GM21786 (cell line): ENCODE results near the gene EFHC2.
"Not testable (repeated sequence)": the region's sequence is repeated elsewhere in the genome, so short reads cannot be mapped to it uniquely, and the experiment has no call there.

Experiments used
- ATAC-seq: cut with Tn5 transposase; IDR thresholded peaks from one replicate; pipeline ENCODE4 v1.9.1; 2021; ENCODE audit not compliant: unreplicated experiment

Gene EFHC2

GRCh38 chrX:44291468-44292092 is 51.9 kb downstream of the EFHC2 start:
- ATAC-seq = peak; percentile 74

- no peak for ATAC-seq
Observed at GRCh38 chrX:44290718-44291117, 52.8 kb downstream of the EFHC2 start.

- ATAC-seq = no peak
Observed at GRCh38 chrX:44282753-44283152, 60.7 kb downstream of the EFHC2 start.

- no peak for ATAC-seq
Observed at GRCh38 chrX:44280116-44280515, 63.4 kb downstream of the EFHC2 start.

DNA sequence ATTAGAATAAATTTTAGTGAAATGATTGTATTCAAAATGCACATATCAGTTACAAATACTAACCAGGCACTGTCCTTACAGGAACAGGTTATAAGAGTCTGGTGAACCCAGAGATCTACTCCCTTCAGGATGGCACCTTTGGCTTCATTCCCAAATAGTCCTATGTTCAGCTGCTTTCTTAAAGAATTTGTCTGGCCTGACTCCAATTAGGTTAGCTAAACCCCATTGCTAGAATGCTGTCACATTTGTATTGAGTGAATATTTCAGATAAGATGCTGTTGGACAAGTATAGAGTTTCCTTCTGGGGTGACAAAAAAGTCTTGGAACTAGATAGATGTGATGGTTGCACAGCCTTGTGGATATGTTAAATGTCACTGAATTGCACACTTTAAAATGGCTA is 69.4 kb downstream of the EFHC2 start:
- ATAC-seq = no peak

DNA sequence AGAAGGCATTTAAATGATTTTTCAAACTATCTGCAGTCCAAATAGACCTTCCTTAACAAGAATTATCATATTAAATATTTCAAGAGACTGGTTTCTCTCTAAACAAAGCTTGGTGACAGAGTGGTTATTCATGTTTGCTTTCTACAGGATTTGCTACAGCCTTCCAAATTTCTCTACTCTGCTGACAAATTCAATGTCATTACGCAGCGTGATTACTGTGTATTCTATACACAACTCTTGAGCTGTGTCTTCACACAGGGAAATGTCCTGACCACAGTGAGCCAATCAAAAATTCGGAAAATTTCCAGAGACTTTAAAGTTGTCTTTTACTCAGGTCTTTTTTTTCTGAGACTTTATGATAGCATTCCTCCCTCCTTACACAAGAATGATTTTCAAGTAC is 75.6 kb downstream of the EFHC2 start:
- no peak for ATAC-seq

DNA sequence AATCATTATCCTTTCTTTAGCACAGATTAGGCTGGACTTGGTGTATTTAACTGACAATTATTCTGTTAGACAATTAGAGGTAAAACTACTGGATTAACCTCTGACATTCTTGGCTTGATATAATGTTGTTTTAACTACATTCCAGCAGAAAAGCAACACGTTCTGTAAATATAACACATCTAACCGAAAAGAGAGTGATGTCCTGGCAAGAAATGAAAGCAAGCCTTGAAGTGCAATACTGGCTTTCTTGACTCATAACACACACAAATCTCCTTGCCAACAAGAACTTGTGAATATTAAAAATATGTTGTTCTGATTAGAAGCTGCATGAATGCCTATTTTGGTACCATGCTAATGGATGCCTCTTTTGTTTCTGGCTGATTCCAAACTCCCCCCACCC is 76.4 kb downstream of the EFHC2 start:
- ATAC-seq = no peak

- ATAC-seq = no peak
Observed at GRCh38 chrX:44265559-44265958, 77.9 kb downstream of the EFHC2 start.

GRCh38 chrX:44264936-44265335 is 78.5 kb downstream of the EFHC2 start:
- ATAC-seq = no peak

- no peak for ATAC-seq
Observed at GRCh38 chrX:44261286-44261685, 82.2 kb downstream of the EFHC2 start.

GRCh38 chrX:44260609-44261008 is 82.9 kb downstream of the EFHC2 start:
- no peak for ATAC-seq

DNA sequence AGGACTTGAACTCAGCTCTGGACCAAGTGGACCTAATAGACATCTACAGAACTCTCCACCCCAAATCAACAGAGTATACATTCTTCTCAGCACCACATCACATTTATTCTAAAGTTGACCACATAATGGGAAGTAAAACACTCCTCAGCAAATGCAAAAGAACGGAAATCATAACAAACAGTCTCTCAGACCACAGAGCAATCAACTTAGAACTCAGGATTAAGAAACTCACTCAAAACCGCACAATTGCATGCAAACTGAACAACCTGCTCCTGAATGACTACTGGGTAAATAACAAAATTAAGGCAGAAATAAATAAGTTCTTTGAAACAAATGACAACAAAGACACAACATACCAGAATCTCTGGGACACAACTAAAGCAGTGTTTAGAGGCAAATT is 87.7 kb downstream of the EFHC2 start:
- not testable (repeated sequence) for ATAC-seq

DNA sequence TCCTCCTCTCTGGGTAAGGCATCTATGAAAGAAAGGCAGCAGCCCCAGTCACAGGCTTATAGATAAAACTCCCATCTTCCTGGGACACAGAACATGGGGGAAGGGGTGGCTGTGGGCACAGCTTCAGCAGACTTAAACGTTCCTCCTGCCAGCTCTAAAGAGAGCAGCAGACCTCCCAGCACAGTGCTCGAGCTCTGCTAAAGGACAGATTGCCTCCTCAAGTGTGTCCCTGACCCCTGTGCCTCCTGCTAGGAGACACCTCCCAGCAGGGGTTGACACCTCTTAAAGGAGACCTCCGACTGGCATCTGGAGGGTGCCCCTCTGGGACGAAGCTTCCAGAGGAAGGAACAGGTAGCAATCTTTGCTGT is 89.9 kb downstream of the EFHC2 start:
- peak; percentile 25 for ATAC-seq

DNA sequence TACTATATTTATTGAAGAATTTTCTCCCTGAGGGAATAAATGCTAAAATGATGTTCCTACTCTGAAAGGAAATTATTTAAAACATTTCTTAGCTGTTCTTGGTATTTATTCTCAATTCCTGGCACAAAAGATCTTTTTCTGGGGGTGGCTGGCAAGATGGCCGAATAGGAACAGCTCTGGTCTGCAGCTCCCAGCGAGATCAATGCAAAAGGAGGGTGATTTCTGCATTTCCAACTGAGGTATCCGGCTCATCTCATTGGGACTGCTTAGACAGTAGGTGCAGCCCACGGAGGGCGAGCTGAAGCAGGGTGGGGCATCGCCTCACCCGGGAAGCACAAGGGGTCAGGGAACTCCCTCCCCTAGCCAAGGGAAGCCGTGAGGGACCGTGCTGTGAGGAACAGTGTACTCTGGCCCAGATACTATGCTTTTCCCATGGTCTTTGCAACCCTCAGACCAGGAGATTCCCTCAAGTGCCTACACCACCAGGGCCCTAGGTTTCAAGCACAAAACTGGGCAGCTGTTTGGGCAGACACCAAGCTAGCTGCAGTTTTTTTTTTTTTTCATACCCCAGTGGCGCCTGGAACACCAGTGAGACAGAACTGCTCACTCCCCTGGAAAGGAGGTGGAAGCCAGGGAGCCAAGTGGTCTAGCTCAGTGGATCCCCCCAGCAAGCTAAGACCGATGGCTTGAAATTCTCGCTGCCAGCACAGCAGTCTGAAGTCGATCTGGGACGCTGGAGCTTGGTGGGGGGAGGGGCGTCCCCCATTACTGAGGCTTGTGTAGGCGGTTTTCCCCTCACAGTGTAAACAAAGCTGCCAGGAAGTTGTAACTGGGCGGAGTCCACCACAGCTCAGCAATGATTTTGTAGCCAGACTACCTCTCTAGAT is 90.5 kb downstream of the EFHC2 start:
- ATAC-seq = peak; percentile 97

DNA sequence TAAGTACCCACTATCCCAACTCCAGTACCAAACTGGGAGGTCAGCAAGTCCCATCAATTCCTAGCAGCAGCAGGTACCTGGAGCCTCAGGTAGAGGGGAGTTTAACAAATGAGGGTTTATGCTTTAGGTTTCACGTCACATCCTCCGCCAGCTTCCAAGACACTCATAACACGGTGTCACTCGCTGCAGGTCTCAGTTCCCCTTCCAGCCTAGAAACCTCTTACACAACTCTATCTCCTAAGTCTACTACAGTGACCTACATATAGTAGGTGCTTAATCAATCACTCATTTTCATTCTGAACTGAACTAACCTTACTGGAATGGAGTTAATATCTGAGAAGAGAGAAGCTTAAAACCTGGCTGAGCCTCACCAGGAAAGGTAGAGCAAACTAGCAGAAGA is 96.0 kb downstream of the EFHC2 start:
- ATAC-seq = no peak

DNA sequence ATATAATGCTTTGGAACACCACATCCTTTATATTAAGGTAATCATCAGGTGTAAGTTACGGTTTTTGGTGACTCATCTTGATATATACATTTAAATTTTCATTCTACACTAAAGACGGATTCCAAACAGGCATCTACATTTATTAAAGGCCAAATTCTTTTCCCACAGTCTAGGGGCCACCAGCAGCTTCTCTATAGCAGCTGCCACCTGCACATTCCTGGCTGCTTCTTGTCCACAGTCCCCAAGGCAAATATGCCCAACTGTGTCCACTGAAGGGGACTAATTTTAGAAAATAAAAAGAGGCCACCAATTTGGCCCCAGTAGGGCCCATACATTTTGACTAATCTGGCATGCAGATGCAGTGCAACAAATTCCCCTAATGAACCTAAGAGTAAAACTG is 96.6 kb downstream of the EFHC2 start:
- ATAC-seq = no peak

DNA sequence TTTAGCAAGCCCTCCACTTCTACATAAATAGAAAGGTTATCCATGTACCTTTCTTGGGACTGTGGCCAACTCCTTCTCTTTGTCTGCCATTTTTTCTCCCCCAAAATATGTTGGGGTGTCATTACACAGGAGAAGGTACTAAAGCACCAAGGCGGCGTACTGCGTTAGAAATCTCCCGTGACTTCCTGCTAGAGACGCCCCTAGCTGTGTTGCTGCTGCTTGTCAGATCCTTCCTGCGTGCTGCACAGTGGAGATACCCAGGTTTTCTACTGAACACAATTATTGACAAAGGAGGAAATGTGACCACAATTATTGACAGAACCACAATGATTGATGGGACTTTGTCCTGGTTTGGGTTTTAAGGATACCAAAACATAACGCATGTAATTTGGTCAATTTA is 97.7 kb downstream of the EFHC2 start:
- no peak for ATAC-seq

GRCh38 chrX:44244008-44244407 is 99.5 kb downstream of the EFHC2 start:
- no peak for ATAC-seq

GRCh38 chrX:44241546-44241945 is 101.9 kb downstream of the EFHC2 start:
- ATAC-seq = no peak

GRCh38 chrX:44240036-44240435 is 103.4 kb downstream of the EFHC2 start:
- ATAC-seq = no peak

GRCh38 chrX:44239036-44239435 is 104.4 kb downstream of the EFHC2 start:
- no peak for ATAC-seq

- ATAC-seq = no peak
Observed at GRCh38 chrX:44235534-44235933, 107.9 kb downstream of the EFHC2 start.

DNA sequence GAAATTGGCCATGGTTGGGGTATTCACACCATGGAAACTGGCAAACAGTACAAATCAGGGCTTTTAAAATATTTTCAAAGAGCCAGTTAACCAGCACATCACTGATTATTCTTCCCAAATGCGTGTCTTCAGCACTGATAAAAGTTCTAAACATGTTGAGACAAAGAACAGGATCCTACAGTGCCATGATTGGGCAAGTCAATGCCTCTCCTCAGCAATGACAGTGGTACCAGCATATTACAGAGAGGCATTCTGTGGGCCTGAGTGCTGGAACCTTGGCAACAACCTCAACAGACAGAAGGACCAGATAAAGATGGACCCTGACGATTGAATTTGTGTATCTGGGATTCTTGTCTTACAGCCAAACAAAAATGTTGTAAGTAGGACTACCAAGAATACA is 108.9 kb downstream of the EFHC2 start:
- ATAC-seq = no peak
